ENCODE results near the gene LEKR1.
A peak's percentile ranks its signal among the peaks of the same experiment; 100 is the strongest.
"Not testable (repeated sequence)": the region's sequence is repeated elsewhere in the genome, so short reads cannot be mapped to it uniquely, and the experiment has no call there.

LEKR1 gene

DNA sequence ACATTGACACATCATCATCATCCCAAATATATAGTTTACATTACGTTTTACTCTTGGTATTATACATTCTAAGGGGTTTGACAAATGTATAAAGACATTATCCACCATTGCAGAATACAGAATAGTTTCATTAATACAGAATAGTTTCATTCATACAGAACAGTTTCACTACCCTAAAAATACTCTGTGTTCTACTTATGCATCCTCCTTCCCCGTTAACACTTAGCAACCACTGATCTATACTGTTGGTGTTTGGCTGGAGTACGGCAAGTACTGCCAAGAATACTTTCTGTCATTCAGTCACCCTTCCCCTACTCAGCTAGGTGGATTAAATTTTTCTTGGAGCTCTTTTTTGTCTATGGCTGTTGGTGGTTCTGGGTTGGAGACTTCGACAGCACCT is 33.4 kb downstream of the LEKR1 start:
- TF ChIP-seq, protein P1, sequence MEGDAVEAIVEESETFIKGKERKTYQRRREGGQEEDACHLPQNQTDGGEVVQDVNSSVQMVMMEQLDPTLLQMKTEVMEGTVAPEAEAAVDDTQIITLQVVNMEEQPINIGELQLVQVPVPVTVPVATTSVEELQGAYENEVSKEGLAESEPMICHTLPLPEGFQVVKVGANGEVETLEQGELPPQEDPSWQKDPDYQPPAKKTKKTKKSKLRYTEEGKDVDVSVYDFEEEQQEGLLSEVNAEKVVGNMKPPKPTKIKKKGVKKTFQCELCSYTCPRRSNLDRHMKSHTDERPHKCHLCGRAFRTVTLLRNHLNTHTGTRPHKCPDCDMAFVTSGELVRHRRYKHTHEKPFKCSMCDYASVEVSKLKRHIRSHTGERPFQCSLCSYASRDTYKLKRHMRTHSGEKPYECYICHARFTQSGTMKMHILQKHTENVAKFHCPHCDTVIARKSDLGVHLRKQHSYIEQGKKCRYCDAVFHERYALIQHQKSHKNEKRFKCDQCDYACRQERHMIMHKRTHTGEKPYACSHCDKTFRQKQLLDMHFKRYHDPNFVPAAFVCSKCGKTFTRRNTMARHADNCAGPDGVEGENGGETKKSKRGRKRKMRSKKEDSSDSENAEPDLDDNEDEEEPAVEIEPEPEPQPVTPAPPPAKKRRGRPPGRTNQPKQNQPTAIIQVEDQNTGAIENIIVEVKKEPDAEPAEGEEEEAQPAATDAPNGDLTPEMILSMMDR (IDR thresholded peaks at IDR 0.05; ENCODE audit: control insufficient read depth, insufficient read depth, low read depth, low read length, missing control alignments): no peak
- H3K4me3 ChIP-seq (ENCODE audit: control insufficient read depth, low read depth, low read length): no peak overlapping the region
- DNase-seq (ENCODE audit: low read depth): no peak

GRCh38 chr3:156860873-156861272 is 34.7 kb downstream of the LEKR1 start:
- TF ChIP-seq, protein P1 (IDR thresholded peaks at IDR 0.05; ENCODE audit: control insufficient read depth, insufficient read depth, low read depth, low read length, missing control alignments): no peak
- no peak overlapping the region for H3K4me3 ChIP-seq (ENCODE audit: control insufficient read depth, low read depth, low read length)
- no peak for DNase-seq (ENCODE audit: low read depth)

- TF ChIP-seq, protein P1 (IDR thresholded peaks at IDR 0.05; ENCODE audit: control insufficient read depth, insufficient read depth, low read depth, low read length, missing control alignments): no peak
These were observed 36.2 kb downstream of the LEKR1 start for GRCh38 chr3:156862338-156862737.

DNA sequence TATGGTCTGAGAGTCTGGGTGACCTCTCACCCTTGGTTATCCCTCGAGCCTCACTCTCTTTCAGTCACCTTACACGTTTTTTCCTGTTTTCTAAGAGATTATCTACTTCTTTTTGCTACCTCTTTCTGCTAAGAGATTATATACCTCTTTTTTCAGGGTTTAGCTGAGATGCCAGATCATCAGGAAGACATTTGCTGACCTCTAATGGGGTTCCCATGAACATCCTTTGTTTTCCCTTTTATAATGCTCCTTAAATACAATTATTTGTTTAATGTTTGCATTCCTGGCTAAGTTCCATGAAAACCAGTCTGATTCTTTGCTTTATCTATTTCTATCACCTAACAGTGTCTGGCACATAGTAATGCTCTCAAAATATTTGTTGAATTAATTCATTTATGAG is 39.6 kb downstream of the LEKR1 start:
- TF ChIP-seq, protein P1 (IDR thresholded peaks at IDR 0.05; ENCODE audit: control insufficient read depth, insufficient read depth, low read depth, low read length, missing control alignments): peak; percentile 22
- no peak overlapping the region for H3K4me3 ChIP-seq (ENCODE audit: control insufficient read depth, low read depth, low read length)
- peak; percentile 17 for DNase-seq (ENCODE audit: low read depth)

More at GRCh38 chr3:156862338-156862737, 36.2 kb downstream of the LEKR1 start:
- DNase-seq (ENCODE audit: low read depth): no peak
- no peak overlapping the region for H3K4me3 ChIP-seq (ENCODE audit: control insufficient read depth, low read depth, low read length)

- no peak for DNase-seq (ENCODE audit: low read depth)
- TF ChIP-seq, protein P1 (IDR thresholded peaks at IDR 0.05; ENCODE audit: control insufficient read depth, insufficient read depth, low read depth, low read length, missing control alignments): no peak
These were observed 41.0 kb downstream of the LEKR1 start for GRCh38 chr3:156867174-156867573.

DNA sequence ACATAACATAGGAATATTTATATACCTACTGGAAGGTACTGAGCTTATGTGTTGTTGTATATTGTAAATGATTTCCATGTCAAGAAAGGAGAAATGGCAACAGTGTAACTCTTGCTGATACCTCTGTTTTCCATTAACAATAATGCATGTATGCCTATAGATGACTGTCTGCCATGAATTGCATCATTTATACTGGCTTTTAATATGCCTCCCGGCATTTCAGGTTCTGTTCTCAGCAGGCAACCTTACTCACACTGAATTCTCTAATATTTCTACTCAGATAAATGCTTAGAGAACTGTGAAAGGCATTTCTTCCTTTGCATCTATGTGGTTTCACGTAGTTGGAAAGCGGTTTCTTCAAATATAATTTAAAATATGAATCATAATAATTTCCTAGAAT is 41.8 kb downstream of the LEKR1 start:
- H3K4me3 ChIP-seq (ENCODE audit: control insufficient read depth, low read depth, low read length): no peak overlapping the region
- DNase-seq (ENCODE audit: low read depth): no peak
- TF ChIP-seq, protein P1 (IDR thresholded peaks at IDR 0.05; ENCODE audit: control insufficient read depth, insufficient read depth, low read depth, low read length, missing control alignments): no peak

More at GRCh38 chr3:156867174-156867573, 41.0 kb downstream of the LEKR1 start:
- no peak overlapping the region for H3K4me3 ChIP-seq (ENCODE audit: control insufficient read depth, low read depth, low read length)

DNA sequence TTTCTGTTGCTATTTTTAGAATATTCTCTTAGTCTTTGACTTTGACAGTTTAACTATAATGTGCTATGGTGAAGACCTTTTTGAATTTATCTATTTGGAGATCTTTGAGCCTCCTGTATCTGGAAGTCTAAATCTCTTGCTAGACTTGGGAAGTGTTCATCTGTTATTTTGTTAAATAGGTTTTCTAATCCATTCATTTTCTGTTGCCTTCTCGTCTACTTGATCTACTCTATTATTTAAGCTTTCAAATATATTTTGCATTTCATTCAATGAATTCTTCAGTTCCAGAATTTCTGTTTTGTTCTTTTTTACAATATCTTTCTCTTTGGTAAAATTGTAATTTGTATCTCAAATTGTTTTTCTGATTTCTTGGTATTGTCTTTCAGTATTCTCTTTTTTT is 47.8 kb downstream of the LEKR1 start:
- no peak overlapping the region for H3K4me3 ChIP-seq (ENCODE audit: control insufficient read depth, low read depth, low read length)
- no peak for DNase-seq (ENCODE audit: low read depth)
- TF ChIP-seq, protein P1 (IDR thresholded peaks at IDR 0.05; ENCODE audit: control insufficient read depth, insufficient read depth, low read depth, low read length, missing control alignments): no peak

GRCh38 chr3:156879491-156879890 is 53.3 kb downstream of the LEKR1 start:
- not testable (repeated sequence) for H3K4me3 ChIP-seq (ENCODE audit: control insufficient read depth, low read depth, low read length); DNase-seq (ENCODE audit: low read depth)

Data from AG09309 (cell line).